GM19467 (cell line): ENCODE measurements around the gene SLC22A23.

ENCODE experiments used
- ATAC-seq: cut with Tn5 transposase; IDR thresholded peaks from one replicate; pipeline ENCODE4 v1.9.1; 2021; ENCODE audit warnings: mild to moderate bottlenecking, moderate library complexity; ENCODE audit not compliant: unreplicated experiment

The SLC22A23 gene

GRCh38 chr6:3339811-3340210 is 117.0 kb downstream of the SLC22A23 start:
- ATAC-seq: no peak

DNA sequence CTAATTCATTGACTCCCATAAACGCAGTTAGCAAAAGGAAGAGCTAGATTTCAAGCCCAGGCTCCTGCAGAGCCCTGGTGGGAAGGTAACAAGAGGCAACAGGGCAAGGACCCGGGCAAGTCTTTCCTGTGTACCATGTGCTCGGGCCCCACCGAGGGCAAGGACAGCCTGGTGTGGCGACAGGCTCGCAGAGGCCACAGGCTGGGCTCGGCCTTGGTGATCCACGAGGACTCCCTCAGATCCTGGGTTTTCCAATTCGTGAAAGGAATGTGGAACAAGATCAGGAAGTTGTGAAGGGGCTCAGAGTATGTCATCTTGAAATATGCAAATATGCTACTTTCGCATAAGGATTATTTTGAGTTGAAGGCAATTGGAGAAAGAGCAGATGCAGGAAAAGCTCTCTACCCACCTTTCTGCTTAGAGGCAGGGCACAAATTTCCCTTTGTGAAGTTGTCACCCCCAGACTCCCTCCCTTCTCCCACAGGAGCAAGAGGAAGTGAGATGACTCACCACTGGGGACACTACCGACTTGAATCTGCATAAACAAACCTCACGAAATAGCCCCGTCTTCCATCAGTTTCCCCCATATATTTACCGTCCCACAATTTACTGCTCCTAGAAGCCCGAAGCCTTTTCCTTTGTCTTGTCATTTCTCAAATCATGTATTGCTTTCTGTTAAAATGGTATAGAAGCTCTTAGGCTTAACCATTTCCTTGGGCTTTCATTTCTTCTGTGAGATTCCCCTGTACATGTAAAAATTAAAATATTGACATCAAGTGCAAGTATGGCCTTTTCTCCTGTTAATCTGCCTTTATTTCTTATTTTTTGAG is 119.1 kb downstream of the SLC22A23 start:
- ATAC-seq: no peak

DNA sequence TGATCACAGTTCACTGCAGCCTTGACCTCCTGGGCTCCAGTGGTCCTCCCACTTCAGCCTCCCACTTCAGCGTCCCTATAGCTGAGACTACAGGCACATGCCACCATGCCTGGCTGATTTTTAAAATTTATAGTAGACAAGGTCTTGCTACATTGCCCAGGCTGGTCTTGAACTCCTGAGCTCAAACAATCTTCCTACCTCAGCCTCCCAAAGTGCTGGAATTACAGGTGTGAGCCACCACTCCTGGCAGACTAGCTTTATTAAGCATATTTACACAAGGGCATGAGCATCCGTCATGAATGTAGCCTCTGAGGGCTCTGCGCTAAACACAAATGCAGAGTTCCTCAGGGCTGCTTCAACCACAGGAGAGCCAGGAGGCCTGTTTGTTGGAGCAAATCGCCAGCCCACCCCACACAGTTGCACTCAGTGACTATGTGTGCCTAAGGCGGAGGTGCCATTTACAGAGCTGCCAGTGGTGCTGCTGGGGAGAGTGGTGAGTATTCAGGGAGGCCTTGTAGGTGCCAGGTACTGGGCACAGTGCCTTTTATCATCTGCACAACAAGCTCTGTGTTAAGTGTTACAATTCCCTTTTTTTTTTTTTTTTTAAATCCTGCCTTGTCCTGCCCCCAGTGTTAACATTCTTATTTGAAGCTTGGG is 119.9 kb downstream of the SLC22A23 start:
- no peak for ATAC-seq

DNA sequence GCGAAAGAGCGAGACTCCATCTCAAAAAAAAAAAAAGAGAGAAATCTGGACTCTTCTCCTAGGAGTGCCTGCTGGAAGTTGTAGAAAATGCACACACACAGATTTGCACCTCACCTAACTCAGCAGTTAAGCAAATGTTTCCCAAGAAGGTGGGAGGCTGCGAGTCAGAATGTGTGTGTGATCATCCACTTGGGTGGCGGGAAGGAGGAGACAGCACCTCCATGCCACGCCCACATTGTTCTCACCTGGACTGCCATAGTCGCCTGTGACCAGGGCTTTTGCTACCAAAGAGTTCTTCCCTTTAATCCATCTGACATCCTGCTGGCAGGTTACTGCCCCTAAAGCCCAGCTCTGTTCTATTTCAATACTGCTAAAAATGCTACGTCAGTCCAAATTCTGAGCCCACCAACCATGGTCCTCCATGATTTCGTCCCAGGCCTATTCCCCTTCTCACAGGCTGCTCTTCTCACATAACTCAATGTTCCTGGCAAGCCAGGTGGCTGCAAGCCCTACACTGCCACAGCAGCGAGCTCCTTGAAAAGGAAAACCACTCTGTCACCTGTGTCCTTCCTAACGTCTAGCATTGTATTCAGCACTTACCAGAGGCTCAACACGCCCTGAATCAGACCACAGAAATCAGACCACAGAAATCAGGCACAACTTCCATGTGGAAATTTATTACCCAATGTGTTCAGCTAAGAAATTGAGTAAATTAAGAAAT is 120.6 kb downstream of the SLC22A23 start:
- no peak for ATAC-seq

- ATAC-seq: no peak
Measured at GRCh38 chr6:3335169-3335568, 121.7 kb downstream of the SLC22A23 start.

DNA sequence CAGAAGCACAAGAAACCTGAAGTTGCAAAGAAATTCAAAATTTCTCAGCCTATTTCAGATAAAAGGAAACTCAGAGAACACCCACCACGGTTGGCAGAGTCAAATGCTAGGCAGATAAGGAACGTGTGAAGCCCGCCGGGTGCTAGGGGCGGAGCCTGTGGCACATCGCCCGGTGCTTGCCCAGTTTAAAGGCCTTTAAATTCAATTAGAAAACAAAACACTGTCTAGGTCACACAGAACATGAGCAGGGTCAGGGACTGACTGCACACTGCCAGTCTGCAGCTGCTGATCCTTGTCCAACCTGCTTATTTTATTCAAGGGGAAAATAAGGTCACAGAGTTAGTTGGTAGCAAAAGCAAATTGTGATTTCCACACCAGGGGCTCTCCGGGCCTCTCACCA is 122.3 kb downstream of the SLC22A23 start:
- ATAC-seq: no peak

GRCh38 chr6:3333263-3333662 is 123.6 kb downstream of the SLC22A23 start:
- ATAC-seq: no peak

- ATAC-seq: no peak
Measured at GRCh38 chr6:3331971-3332370, 124.9 kb downstream of the SLC22A23 start.

GRCh38 chr6:3331494-3331893 is 125.4 kb downstream of the SLC22A23 start:
- ATAC-seq: no peak

DNA sequence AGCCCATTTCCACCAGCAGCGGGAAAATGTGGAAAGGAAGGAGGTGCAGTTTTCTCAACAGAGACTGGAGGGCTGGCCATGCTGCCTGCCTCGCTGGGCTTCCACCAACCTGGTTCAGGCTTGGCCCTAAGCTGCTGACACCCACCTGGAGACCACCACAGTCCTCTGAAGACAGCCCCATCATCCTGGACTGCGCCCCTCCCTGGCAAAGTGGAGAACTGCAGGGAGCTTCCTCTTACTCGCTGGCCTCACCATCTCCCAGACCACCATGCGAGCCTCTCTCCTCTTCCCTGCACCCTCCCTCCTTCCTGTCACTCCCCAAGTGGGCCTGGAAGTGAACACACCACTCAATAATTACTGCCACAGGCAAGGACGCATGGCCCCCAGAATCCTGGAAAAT is 126.7 kb downstream of the SLC22A23 start:
- no peak for ATAC-seq

- no peak for ATAC-seq
Measured at GRCh38 chr6:3329393-3330051, 127.3 kb downstream of the SLC22A23 start.

DNA sequence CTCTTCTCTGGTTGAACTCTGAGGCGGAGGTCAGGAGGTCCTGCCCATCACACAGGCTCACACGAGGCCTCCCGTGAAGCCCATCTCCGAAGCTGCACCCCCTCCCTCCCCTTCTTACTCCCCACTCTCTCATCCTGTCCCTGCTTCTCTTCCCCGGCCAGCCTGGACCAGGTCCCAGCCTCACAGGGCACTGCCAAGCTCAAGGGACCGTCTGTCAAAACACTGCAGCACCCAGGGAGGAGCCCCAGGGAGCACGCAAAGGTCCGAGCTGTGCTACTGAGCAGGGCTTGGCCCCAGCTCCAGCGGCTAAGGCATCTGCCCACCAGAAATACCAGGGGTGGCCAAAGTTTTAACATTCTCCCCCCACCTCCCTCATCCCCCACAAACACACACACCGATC is 128.1 kb downstream of the SLC22A23 start:
- no peak for ATAC-seq

GRCh38 chr6:3328145-3328544 is 128.7 kb downstream of the SLC22A23 start:
- ATAC-seq: no peak

GRCh38 chr6:3327403-3327802 is 129.4 kb downstream of the SLC22A23 start:
- ATAC-seq: no peak

GRCh38 chr6:3326981-3327380 is 129.9 kb downstream of the SLC22A23 start:
- no peak for ATAC-seq

GRCh38 chr6:3326184-3326971 is 130.5 kb downstream of the SLC22A23 start:
- no peak for ATAC-seq

DNA sequence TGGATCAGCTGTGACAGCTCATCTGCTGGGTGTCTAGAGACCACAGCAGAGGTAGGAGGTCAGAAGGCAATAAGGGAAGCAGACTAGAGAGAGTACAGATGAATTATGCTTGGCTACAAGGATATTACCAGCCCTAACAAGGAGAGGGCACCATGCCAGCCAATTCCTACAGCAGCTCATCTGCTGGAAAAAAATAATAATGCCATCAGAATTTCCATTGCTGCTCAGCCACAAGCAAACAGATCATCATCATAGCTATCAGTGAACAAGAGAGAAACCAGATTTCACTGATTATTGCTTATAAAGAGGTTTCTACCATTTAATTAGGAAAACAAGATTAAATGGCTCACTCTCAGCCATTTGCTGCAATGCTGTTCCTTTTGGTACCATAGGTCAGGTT is 131.6 kb downstream of the SLC22A23 start:
- ATAC-seq: no peak

DNA sequence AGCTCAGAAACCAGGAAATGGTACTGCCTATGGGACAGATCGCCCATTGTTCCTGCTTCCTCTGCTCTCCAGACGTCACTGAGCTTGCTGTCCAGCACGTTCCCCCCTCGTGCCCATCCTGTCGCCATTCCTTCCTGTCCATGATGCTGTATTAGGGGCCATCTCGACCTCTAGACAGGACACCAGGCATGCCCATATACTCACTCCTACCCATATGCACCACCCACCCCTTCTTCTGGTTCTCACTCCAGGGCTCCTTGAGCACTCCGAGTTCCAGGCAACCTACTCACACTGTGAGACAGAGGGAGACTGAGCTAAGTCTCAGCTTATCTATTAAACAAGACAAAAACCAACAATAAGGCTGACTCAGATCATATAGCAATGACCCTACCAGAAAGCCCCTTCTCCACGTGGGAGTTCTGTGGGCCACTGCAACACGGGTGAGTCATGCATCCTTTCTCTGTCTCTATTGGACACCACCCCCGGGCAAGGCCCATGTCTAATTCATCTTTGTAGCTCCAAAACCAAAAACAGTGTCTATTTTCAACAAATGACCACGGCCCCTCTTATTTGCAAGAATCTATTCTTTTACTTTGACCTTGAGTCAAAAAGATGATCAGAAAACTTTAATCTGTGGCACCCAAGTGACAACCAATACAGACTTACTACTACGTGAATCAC is 132.4 kb downstream of the SLC22A23 start:
- no peak for ATAC-seq

DNA sequence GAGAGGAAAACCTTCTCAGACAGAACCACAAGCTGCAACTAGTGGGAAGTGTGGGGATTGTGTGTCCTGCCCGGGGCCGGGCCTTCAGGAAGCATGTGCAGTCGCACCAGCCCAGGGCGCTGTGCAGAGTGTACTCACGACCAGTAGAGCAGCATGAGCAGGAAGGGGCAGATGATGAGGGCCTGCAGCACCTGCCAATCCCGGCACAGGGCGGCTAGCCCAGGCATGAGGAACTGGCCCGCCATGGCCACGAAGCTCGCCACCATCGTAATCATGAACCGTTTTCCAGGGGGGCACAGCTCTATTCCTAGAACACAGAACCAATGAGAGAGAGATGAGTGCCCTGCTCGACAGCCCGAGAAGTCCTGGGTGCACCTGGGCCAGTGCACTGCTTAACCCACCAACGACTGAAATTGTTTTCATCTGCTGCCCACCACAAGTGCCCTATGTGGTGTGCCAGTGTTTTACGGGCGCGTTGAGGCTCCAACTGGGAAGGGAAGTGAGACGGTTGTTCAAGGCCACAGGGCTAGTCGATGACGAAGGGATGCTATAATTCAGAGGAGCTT is 133.1 kb downstream of the SLC22A23 start:
- ATAC-seq: no peak

DNA sequence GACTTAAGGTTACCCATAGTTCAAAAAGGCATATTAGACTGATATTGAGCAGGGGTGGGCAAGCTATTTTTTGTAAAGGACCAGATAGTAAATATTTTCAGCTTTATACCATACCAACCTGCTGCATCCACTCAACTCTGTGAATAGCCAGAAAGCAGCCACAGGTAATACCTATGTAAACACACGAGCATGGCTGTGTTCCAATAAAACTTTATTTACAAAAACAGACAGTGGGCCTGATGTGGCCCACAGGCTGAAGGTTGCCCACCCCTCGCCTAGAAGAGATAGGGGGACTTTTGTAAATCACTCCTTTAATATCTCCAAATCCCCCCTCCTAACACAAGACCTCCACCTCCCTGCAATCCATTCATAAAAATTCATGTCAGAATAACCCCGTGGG is 133.7 kb downstream of the SLC22A23 start:
- ATAC-seq: no peak
